ENCODE data around the gene DCTN5.

DNA sequence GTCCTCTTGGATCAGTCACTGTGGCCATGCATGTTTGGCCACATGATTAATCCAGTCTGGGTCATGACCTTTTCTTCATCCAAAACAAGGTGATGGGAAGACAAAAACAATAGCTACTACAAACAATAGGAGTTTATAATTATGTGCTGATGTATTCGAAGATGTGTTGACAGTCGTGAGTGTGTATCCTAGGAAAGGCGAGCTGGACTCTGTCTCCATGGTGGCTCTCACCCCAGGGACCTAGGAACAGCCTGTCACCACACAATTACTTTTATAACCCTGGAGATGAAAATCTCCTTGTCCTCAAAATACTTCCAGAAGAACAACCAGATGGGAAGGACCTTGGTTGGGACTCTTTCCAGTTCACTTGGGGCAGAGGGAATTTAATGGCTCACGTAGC is 27.6 kb downstream of the DCTN5 start:
- TF ChIP-seq CTCF (IDR thresholded peaks at IDR 0.05; ENCODE audit: insufficient read depth, low read length, poor library complexity, severe bottlenecking) (no peak), EZH2phosphoT487 (conservative IDR thresholded peaks at IDR 0.05; ENCODE audit: low read length) (no peak)
